Endothelial cell of umbilical vein (primary cell): ENCODE measurements around the gene CTDSPL. TPM values are rescaled to one million over a fixed set of nuclear protein-coding genes. Genes with fewer than 3 reads are reported as not detected.

Experiments
- BruUV-seq: library from RNA; stranded (reverse); fragments of 400-500 nt; replicated peaks from 2 replicates; lab custom pipeline; 2021; lab: Mats Ljungman, UMichigan
- CTCF ChIA-PET: fragments of 300-600, 350-600 bp; sonication (Branson Sonifier 250); formaldehyde crosslinking; loops from one replicate; lab custom pipeline; 2021; ENCODE audit warnings: antibody characterized with exemption, inconsistent platforms; lab: Charles Lee
- POLR2A ChIA-PET: fragments of 300-600, 350-600 bp; sonication (Branson Sonifier 250); formaldehyde crosslinking; loops from one replicate; lab custom pipeline; 2021; ENCODE audit warnings: antibody characterized with exemption, inconsistent platforms; lab: Charles Lee
- DNase-seq: peaks from one replicate; pipeline ENCODE4 v3.0.0-alpha.2; 2011; ENCODE audit warnings: low read depth, low spot score
- FAIRE-seq: peaks from 2 replicates; lab custom pipeline; 2011; peaks lifted over from hg19 to GRCh38; lab: Jason Lieb, UNC
- H2AFZ ChIP-seq: 2 replicates; pipeline ENCODE4 v1.6.0; 2012; ENCODE audit warnings: low read depth, low read length, control low read depth, inconsistent platforms
- H3K27ac ChIP-seq: 2 replicates; pipeline ENCODE4 v1.5.1; 2011; ENCODE audit warnings: low read depth, mild to moderate bottlenecking, control low read depth, low read length, moderate library complexity; ENCODE audit not compliant: insufficient read depth
- H3K27me3 ChIP-seq, 2 experiments: 2 replicates each; pipeline versions ENCODE4 v1.6.0 to v1.6.1; 2011; ENCODE audit warnings: low read length in 2 of 2, mixed read lengths in 1 of 2; ENCODE audit not compliant: control insufficient read depth in 2 of 2, insufficient read depth in 2 of 2
- H3K36me3 ChIP-seq, 2 experiments: 2 replicates in 1 of 2; 3 replicates in 1 of 2; pipeline ENCODE4 v1.5.1; 2011; ENCODE audit warnings: low read length in 2 of 2, mild to moderate bottlenecking in 1 of 2, moderate library complexity in 1 of 2; ENCODE audit not compliant: control insufficient read depth in 2 of 2, insufficient read depth in 2 of 2; ENCODE audit errors: extremely low read depth in 1 of 2
- H3K4me1 ChIP-seq: 3 replicates; pipeline ENCODE4 v1.5.1; 2011; ENCODE audit warnings: mild to moderate bottlenecking, low read length; ENCODE audit not compliant: control insufficient read depth, insufficient read depth; ENCODE audit errors: extremely low read depth
- H3K4me2 ChIP-seq: 2 replicates; pipeline ENCODE4 v1.6.1; 2011; ENCODE audit warnings: low read length, control low read depth, mixed read lengths; ENCODE audit not compliant: insufficient read depth
- H3K4me3 ChIP-seq, 3 experiments: fragments of 200-600 bp in 1 of 3; sonication (generic), shearing (Covaris generic) in 1 of 3; replicated peaks in 1 of 3; 2 replicates each; pipeline ENCODE4 v1.5.1; 2011 to 2016; ENCODE audit warnings: control low read depth in 3 of 3, low read length in 3 of 3, mild to moderate bottlenecking in 2 of 3, inconsistent platforms in 1 of 3, low read depth in 1 of 3, moderate library complexity in 1 of 3; ENCODE audit not compliant: insufficient read depth in 1 of 3
- H3K79me2 ChIP-seq: 2 replicates; pipeline ENCODE4 v1.6.0; 2012; ENCODE audit warnings: low read length, inconsistent platforms; ENCODE audit not compliant: control insufficient read depth, insufficient read depth
- H3K9ac ChIP-seq: replicated peaks from 2 replicates; pipeline ENCODE3; 2011; ENCODE audit warnings: low read length, control low read depth; ENCODE audit not compliant: insufficient read depth; ENCODE audit errors: extremely low read depth
- H3K9me1 ChIP-seq: replicated peaks from 3 replicates; pipeline ENCODE4 v1.6.0; 2011; ENCODE audit warnings: mild to moderate bottlenecking, low read length; ENCODE audit not compliant: control insufficient read depth, insufficient read depth; ENCODE audit errors: extremely low read depth
- H3K9me3 ChIP-seq: replicated peaks from 2 replicates; pipeline ENCODE4 v1.5.1; 2012; ENCODE audit warnings: low read length, inconsistent platforms; ENCODE audit not compliant: control insufficient read depth, insufficient read depth
- H4K20me1 ChIP-seq: replicated peaks from 2 replicates; pipeline ENCODE3; 2011; ENCODE audit warnings: mild to moderate bottlenecking, low read length; ENCODE audit not compliant: control insufficient read depth, insufficient read depth; ENCODE audit errors: extremely low read depth
- EZH2 ChIP-seq: IDR thresholded peaks from 2 replicates; pipeline ENCODE4 v1.6.1; 2012; ENCODE audit warnings: borderline replicate concordance, low read depth, mild to moderate bottlenecking, moderate library complexity, low read length, inconsistent platforms; ENCODE audit not compliant: severe bottlenecking
- FOS ChIP-seq: IDR thresholded peaks from 2 replicates; pipeline ENCODE4 v1.6.1; 2011; ENCODE audit warnings: mild to moderate bottlenecking, low read length, moderate library complexity, borderline replicate concordance; ENCODE audit not compliant: insufficient read depth
- GATA2 ChIP-seq: IDR thresholded peaks from 2 replicates; pipeline ENCODE4 v1.7.0; 2011; ENCODE audit warnings: low read depth, mild to moderate bottlenecking, moderate library complexity, mixed read lengths, low read length; ENCODE audit not compliant: insufficient read length, insufficient read depth
- JUN ChIP-seq: IDR thresholded peaks from 2 replicates; pipeline ENCODE4 v1.6.1; 2011; ENCODE audit warnings: borderline replicate concordance, low read depth; ENCODE audit not compliant: insufficient read length, insufficient read depth
- MYC ChIP-seq: IDR thresholded peaks from one replicate; pipeline ENCODE4 v1.6.1; 2011; ENCODE audit warnings: mild to moderate bottlenecking, low read depth, low read length
- POLR2A ChIP-seq: IDR thresholded peaks from 2 replicates; pipeline ENCODE4 v1.6.1; 2012; ENCODE audit warnings: low read depth, mild to moderate bottlenecking, control low read depth, low read length
- POLR2AphosphoS5 ChIP-seq: IDR thresholded peaks from 2 replicates; pipeline ENCODE4 v1.6.1; 2012; ENCODE audit warnings: low read depth, mild to moderate bottlenecking, control low read depth, low read length, moderate library complexity; ENCODE audit not compliant: insufficient read depth
- dilution Hi-C: fragments of 300-500 bp; cut with MboI; formaldehyde crosslinking; loops from one replicate; pipeline ENCODE4 v1.15.0; 2019; ENCODE audit warnings: low sequenced_read_pairs; ENCODE audit not compliant: extremely low pct_ligation_motif_present
- intact Hi-C: fragments of 100-400 bp; cut with micrococcal nuclease; formaldehyde crosslinking; loops from one replicate; pipeline ENCODE4 v1.10.0; 2022
- polyA plus RNA-seq, 4 experiments: library from polyadenylated mRNA; depleted of rRNA in 3 of 4; stranded (reverse) in 3 of 4; unstranded in 1 of 4; fragments of >200 nt; gene quantifications; 2 replicates each; pipeline versions ENCODE4 v1.2.1 to v1.2.3, GENCODE V29; 2011 to 2012; ENCODE audit warnings: missing spikeins in 1 of 4
- total RNA-seq: library from RNA; stranded (reverse); gene quantifications from 2 replicates; pipeline ENCODE4 v1.2.3, GENCODE V29; 2021
- TF ChIP-seq, protein P1 (sequence below): IDR thresholded peaks from 2 replicates; pipeline ENCODE4 v1.6.1; 2011; ENCODE audit not compliant: insufficient read depth, insufficient read length
- TF ChIP-seq, protein P2 (sequence below), 2 donors: IDR thresholded peaks; 1 replicate in 1 of 2; 2 replicates in 1 of 2; pipeline ENCODE4 v1.5.1; 2011; ENCODE audit warnings: low read length in 2 of 2, mild to moderate bottlenecking in 2 of 2, moderate library complexity in 2 of 2, control low read depth in 1 of 2, inconsistent platforms in 1 of 2, low read depth in 1 of 2; ENCODE audit not compliant: insufficient read depth in 1 of 2; ENCODE audit errors: extremely low read depth in 1 of 2

The CTDSPL gene
- total and polyA plus RNA-seq, 2 donors (not counting 3 experiments of a cell fraction or from before 2014, with no cell fraction given): 30.1 to 43.2 TPM

DNA sequence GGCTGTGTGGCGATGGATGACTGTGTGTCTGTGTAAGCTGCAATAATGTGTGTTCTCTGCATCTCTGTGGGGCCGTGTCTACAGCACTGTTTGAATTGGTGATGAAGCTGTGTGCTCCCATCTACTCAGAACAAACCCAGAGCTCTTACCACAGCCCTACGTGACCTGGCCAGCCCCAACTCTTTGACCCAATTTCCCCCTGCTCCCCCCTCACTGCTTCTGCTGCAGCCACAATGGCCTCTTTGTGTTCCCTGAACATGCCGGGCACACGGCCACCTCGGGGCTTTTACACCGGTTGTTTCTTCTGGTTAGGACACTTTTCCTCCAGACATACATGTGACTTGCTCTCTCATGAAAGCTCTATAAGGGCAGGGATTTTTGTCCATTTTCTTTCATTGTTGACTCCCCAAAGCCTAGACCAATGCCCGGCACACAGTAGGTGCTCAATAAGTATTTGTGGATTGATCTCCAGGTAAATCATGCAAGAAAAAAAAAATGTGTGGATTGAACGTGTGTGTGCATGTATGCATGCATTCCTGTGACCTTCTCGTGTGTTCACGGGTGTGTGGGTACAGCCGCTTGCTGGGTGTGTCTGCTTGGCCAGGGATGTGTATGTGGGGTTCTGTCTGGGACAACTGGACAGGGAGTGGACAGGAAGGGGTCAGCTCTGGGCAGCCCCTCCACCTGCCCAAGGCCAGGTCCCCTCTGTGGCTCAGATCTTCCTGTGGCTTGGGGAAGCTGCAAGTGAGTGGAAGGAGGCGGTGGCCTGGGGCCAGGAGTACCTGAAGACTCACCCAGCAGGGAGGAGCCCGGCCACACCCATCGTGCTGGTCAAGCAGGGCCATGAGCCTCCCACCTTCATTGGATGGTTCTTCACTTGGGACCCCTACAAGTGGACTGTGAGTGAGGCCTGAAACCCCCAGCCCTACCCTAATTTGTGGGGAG is 143.7 kb downstream of the CTDSPL start:
- Histone ChIP-seq H4K20me1 (no peaks in the 10 kb centered on the region), H3K4me1 (no peaks in the 10 kb centered on the region), H3K79me2 (no peaks in the 10 kb centered on the region), H3K4me2 (no peak overlapping the region), H3K27ac (no peak overlapping the region), H3K9me1 (no peaks in the 10 kb centered on the region), H3K36me3 (peaks cover 0 to 14% of the 10 kb centered on the region in 2 experiments), H2AFZ (no peak overlapping the region), H3K9ac (no peak overlapping the region), H3K27me3 (no peaks in the 10 kb centered on the region), H3K9me3 (no peaks in the 10 kb centered on the region), H3K4me3 (no peak overlapping the region)
- TF ChIP-seq, protein P1, sequence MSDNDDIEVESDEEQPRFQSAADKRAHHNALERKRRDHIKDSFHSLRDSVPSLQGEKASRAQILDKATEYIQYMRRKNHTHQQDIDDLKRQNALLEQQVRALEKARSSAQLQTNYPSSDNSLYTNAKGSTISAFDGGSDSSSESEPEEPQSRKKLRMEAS: no peak
- TF ChIP-seq MYC (no peak), POLR2AphosphoS5 (no peak), GATA2 (no peak), FOS (no peak), EZH2 (no peak), JUN (no peak), POLR2A (no peak)
- TF ChIP-seq, protein P2, sequence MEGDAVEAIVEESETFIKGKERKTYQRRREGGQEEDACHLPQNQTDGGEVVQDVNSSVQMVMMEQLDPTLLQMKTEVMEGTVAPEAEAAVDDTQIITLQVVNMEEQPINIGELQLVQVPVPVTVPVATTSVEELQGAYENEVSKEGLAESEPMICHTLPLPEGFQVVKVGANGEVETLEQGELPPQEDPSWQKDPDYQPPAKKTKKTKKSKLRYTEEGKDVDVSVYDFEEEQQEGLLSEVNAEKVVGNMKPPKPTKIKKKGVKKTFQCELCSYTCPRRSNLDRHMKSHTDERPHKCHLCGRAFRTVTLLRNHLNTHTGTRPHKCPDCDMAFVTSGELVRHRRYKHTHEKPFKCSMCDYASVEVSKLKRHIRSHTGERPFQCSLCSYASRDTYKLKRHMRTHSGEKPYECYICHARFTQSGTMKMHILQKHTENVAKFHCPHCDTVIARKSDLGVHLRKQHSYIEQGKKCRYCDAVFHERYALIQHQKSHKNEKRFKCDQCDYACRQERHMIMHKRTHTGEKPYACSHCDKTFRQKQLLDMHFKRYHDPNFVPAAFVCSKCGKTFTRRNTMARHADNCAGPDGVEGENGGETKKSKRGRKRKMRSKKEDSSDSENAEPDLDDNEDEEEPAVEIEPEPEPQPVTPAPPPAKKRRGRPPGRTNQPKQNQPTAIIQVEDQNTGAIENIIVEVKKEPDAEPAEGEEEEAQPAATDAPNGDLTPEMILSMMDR (IDR thresholded peaks at IDR 0.05; ENCODE audit: extremely low read depth in 1 of 2, insufficient read depth in 1 of 2, low read depth in 1 of 2, low read length in 2 of 2): no peak
- ChIA-PET POLR2A (no interaction called here), CTCF (interaction anchor here (0.7 to 1.0 kb wide), 3 partner anchors 24 to 149 kb away, joined by 3 read pairs; partner anchors contain the start of gene PLCD1)
- FAIRE-seq: no peak
- DNase-seq: no peak
- no TSS peak for BruUV-seq
- dilution Hi-C loops (no loop called here), intact Hi-C loops (no loop called here)
